Measurements from ENCODE around the gene MARS1. TPM values are rescaled to one million over a fixed set of nuclear protein-coding genes. Genes with fewer than 3 reads are reported as not detected.

The MARS1 gene
- total and polyA plus RNA-seq, 2 experiments from 2014 or later: 117 to 147 TPM

DNA sequence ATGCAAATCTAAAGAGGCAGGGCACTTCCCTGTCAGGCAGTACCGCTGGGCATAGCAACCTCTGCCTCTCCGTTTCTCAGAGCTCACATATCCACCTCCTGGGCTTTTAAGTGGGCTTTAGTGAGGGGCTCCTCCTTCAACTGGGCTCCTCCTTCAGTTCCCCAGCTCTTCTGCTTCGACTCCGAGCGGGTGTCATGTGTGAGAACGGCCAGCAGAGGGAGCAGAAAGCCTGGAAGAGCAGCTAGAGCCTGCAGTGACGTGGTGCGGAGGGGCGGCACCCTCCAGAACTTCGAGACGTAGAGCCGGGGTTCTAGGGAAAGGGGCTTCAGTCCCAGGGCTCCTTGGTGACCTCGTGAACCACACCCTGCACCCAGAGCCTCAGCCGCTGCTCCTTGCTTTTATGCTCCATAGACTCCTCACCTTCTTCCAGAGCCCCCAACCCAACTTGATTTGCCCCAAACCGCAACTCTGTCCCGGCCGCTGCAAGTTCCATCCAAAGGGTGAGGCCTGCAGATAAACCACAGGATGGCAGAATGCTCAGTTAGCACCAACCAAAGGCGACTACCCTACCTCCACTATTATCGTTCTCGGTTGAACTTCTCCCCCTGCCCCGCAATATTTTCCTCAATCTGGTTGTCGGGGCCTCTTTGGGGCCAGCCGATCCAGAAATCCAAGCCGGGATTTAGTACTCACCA, 28.7 kb upstream of the MARS1 start:
- no peak for TF ChIP-seq EZH2 (IDR thresholded peaks at IDR 0.05; ENCODE audit: borderline replicate concordance)
- TF ChIP-seq, protein P1, sequence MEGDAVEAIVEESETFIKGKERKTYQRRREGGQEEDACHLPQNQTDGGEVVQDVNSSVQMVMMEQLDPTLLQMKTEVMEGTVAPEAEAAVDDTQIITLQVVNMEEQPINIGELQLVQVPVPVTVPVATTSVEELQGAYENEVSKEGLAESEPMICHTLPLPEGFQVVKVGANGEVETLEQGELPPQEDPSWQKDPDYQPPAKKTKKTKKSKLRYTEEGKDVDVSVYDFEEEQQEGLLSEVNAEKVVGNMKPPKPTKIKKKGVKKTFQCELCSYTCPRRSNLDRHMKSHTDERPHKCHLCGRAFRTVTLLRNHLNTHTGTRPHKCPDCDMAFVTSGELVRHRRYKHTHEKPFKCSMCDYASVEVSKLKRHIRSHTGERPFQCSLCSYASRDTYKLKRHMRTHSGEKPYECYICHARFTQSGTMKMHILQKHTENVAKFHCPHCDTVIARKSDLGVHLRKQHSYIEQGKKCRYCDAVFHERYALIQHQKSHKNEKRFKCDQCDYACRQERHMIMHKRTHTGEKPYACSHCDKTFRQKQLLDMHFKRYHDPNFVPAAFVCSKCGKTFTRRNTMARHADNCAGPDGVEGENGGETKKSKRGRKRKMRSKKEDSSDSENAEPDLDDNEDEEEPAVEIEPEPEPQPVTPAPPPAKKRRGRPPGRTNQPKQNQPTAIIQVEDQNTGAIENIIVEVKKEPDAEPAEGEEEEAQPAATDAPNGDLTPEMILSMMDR (IDR thresholded peaks at IDR 0.05; ENCODE audit: poor library complexity): peak; percentile 98
- no peaks in the 10 kb centered on the region for H3K27me3 ChIP-seq
- H3K36me3 ChIP-seq (replicated peaks; ENCODE audit: insufficient read depth, low read depth): no peaks in the 10 kb centered on the region
- no peaks in the 10 kb centered on the region for H3K9me2 ChIP-seq (replicated peaks; ENCODE audit: insufficient read depth)
- H3K4me3 ChIP-seq: peak overlapping the region; percentile 41
- H2AFZ ChIP-seq: peak overlapping the region; percentile 56
- no peaks in the 10 kb centered on the region for H3K79me2 ChIP-seq
- peak; percentile 97 for DNase-seq (ENCODE audit: low spot score)
- H3K27ac ChIP-seq: peak overlapping the region; percentile 90
- H3K4me1 ChIP-seq (ENCODE audit: insufficient read depth): peaks cover 25% of the 10 kb centered on the region
- peak overlapping the region; percentile 86 for H3K4me2 ChIP-seq
- no peaks in the 10 kb centered on the region for H4K20me1 ChIP-seq (ENCODE audit: insufficient read depth, poor library complexity, severe bottlenecking)
- no peaks in the 10 kb centered on the region for H3K9me3 ChIP-seq (ENCODE audit: low read depth)
- 2% methylated on average over 24 of the region's 24 CpGs for WGBS (ENCODE audit: low lambda C conversion rate, missing lambda C conversion rate)

DNA sequence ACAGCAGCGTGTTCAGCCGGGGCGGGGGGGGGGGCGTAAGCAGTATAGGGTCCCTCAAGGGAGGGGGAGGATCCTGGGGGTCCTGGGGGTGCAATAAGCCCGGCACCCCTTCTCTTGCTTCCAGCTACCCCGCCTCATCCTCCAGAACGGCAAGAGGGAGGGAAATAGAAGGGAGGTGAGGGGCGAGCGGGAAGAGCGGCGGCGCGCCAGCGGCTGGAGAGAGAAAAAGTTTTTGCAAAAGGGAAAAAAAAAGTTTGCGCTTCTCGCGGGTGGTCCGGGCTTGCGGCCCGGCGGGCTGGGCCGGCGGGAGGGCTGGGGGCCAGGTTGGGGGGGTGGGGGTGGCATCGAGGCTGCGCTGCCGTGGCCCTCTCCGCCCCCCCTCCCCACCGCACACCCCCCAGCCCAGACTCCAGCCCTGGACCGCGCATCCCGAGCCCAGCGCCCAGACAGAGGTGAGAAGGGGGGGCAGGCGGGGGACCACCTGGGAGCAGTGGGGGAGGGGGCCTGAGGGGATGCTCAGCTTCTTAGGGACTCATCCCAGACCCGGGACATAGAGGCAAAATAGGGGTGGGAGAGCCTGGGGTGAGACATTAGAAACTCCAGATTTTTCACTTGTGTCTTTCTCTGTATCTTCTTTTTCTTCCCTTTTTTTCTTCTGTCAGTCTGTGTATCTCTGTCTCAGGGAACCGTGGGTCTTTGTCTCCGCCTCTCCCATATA, 28.0 kb upstream of the MARS1 start, which contains the start of gene GLI1:
Gene GLI1 (plus strand): TSS at position 36 of the 718 bp plus-strand sequence. CDS start 3,907 bp downstream, outside the sequence.
- whole genome bisulfite sequencing (ENCODE audit: low lambda C conversion rate, missing lambda C conversion rate): 6% methylated on average over 6 of the region's 36 CpGs
- H2AFZ ChIP-seq: peak within 1 kb of the TSS; percentile 56
- peak; percentile 73 for DNase-seq (ENCODE audit: low spot score)

DNA sequence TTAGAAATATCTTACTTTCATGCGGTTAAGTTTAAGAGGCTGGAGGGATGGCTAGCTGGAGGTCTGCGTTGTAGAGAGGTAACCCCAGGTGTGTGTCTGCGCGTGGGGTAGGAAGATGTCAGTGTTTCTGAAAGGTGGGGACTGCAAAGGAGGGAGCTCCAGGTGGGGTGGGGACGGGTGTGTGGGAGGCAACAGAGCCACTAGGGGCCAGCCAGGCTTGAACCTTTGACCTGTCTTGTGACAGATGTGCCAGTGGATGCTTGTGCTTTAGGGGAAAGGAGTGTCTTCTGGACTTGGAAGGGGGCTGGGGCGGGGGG, 27.4 kb upstream of the MARS1 start:
- H3K79me2 ChIP-seq: no peaks in the 10 kb centered on the region
- H3K4me1 ChIP-seq (ENCODE audit: insufficient read depth): peaks cover 13% of the 10 kb centered on the region
- H3K4me3 ChIP-seq: peak overlapping the region; percentile 41
- H3K27ac ChIP-seq: peak overlapping the region; percentile 90
- TF ChIP-seq, protein P1 (IDR thresholded peaks at IDR 0.05; ENCODE audit: poor library complexity): no peak
- no peaks in the 10 kb centered on the region for H3K9me3 ChIP-seq (ENCODE audit: low read depth)
- DNase-seq (ENCODE audit: low spot score): no peak
- H3K4me2 ChIP-seq: peak overlapping the region; percentile 86
- 1% methylated on average over 5 of the region's 6 CpGs for WGBS (ENCODE audit: low lambda C conversion rate, missing lambda C conversion rate)
- no peaks in the 10 kb centered on the region for H3K9me2 ChIP-seq (replicated peaks; ENCODE audit: insufficient read depth)
- H3K36me3 ChIP-seq (replicated peaks; ENCODE audit: insufficient read depth, low read depth): no peaks in the 10 kb centered on the region
- no peaks in the 10 kb centered on the region for H3K27me3 ChIP-seq
- no peaks in the 10 kb centered on the region for H4K20me1 ChIP-seq (ENCODE audit: insufficient read depth, poor library complexity, severe bottlenecking)
- H2AFZ ChIP-seq: no peak overlapping the region

More for the DNA sequence above, 28.0 kb upstream of the MARS1 start, which contains the start of gene GLI1:
- H3K9me2 ChIP-seq (replicated peaks; ENCODE audit: insufficient read depth): no peaks in the 10 kb centered on the region
- H4K20me1 ChIP-seq (ENCODE audit: insufficient read depth, poor library complexity, severe bottlenecking): no peaks in the 10 kb centered on the region
- H3K9me3 ChIP-seq (ENCODE audit: low read depth): no peaks in the 10 kb centered on the region
- H3K36me3 ChIP-seq (replicated peaks; ENCODE audit: insufficient read depth, low read depth): no peaks in the 10 kb centered on the region
- H3K4me2 ChIP-seq: peak within 1 kb of the TSS; percentile 86
- no peaks in the 10 kb centered on the region for H3K27me3 ChIP-seq
- peak within 1 kb of the TSS; percentile 90 for H3K27ac ChIP-seq
- H3K4me1 ChIP-seq (ENCODE audit: insufficient read depth): peaks cover 18% of the 10 kb centered on the region
- H3K4me3 ChIP-seq: peak within 1 kb of the TSS; percentile 41
- H3K79me2 ChIP-seq: no peaks in the 10 kb centered on the region
- TF ChIP-seq, protein P1 (IDR thresholded peaks at IDR 0.05; ENCODE audit: poor library complexity): no peak
- no peak for TF ChIP-seq EZH2phosphoT487 (IDR thresholded peaks at IDR 0.05; ENCODE audit: low read depth, severe bottlenecking, unreplicated experiment)
- TF ChIP-seq EZH2 (IDR thresholded peaks at IDR 0.05; ENCODE audit: borderline replicate concordance): no peak

Data from hepatocyte (in vitro differentiated cells).